Measurements from ENCODE around the gene DLGAP5.

DNA sequence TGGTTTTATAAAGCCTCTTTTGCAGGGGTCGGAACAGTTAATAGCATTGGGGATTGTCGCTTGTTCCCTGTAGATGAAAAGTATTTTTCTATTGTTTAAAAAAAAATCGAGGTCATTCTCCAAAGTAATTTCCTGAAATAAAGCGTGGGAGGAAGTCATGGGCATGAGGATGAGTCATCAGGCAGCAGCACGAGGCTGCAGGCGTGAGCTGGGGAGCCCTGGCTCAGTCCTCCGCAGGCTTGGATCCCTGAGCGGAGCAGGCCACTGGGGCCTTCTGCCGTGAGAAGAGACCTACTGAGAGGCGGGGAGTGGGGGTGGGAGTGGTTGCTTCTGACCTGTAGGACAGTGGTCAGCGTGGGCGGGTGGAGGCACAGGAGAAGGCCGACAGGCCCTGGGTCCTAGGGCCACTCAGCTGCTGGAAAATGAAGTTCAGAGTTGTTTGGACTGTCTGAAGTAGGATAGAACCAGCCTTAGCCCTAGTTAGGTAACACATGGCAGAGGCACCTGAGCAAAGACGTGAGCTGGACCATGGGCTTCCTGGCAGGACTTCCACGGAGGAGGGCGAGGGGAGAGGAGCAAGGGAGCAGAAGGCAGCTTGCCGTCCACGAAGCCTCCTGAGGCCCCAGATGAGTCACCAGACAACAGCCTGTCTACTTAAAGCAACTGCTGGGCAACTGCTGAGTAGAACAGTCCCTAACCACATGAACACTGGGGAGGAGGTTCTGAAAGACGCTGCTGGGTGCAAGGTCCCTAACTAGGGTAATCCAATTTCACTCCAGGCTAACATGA, 83.4 kb downstream of the DLGAP5 start:
- TF ChIP-seq, protein P1, sequence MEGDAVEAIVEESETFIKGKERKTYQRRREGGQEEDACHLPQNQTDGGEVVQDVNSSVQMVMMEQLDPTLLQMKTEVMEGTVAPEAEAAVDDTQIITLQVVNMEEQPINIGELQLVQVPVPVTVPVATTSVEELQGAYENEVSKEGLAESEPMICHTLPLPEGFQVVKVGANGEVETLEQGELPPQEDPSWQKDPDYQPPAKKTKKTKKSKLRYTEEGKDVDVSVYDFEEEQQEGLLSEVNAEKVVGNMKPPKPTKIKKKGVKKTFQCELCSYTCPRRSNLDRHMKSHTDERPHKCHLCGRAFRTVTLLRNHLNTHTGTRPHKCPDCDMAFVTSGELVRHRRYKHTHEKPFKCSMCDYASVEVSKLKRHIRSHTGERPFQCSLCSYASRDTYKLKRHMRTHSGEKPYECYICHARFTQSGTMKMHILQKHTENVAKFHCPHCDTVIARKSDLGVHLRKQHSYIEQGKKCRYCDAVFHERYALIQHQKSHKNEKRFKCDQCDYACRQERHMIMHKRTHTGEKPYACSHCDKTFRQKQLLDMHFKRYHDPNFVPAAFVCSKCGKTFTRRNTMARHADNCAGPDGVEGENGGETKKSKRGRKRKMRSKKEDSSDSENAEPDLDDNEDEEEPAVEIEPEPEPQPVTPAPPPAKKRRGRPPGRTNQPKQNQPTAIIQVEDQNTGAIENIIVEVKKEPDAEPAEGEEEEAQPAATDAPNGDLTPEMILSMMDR (IDR thresholded peaks at IDR 0.05): no peak
- peak in 1 of 4 donors; percentile 53 for TF ChIP-seq POLR2A (IDR thresholded peaks at IDR 0.05)

Measured in esophagus squamous epithelium (tissue), 4 donors.